ENCODE measurements around the gene HMMR. TPM values are rescaled to one million over a fixed set of nuclear protein-coding genes. Genes with fewer than 3 reads are reported as not detected.
"Not testable (repeated sequence)": the region's sequence is repeated elsewhere in the genome, so short reads cannot be mapped to it uniquely, and the experiment has no call there.

Gene HMMR
- total RNA-seq, 1 donor: 2.5 TPM

DNA sequence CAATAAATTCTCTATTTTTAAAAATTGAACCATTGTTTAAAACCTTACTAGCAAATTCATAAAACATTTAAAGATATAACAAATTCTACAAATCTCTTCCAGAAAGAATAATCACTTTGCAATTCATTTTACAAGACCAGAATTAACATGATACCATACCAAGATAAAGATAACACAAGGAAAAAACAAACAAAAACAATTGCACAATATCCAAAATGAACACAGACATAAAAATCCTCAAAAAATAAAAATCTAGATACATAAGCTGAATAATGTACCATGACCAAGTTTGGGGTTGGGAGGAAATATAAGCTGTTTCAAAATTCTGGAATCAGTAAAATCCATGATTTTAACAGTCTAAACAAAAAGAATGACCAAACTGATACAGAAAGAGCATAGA, 11.9 kb upstream of the HMMR start:
- TF ChIP-seq, protein P1, sequence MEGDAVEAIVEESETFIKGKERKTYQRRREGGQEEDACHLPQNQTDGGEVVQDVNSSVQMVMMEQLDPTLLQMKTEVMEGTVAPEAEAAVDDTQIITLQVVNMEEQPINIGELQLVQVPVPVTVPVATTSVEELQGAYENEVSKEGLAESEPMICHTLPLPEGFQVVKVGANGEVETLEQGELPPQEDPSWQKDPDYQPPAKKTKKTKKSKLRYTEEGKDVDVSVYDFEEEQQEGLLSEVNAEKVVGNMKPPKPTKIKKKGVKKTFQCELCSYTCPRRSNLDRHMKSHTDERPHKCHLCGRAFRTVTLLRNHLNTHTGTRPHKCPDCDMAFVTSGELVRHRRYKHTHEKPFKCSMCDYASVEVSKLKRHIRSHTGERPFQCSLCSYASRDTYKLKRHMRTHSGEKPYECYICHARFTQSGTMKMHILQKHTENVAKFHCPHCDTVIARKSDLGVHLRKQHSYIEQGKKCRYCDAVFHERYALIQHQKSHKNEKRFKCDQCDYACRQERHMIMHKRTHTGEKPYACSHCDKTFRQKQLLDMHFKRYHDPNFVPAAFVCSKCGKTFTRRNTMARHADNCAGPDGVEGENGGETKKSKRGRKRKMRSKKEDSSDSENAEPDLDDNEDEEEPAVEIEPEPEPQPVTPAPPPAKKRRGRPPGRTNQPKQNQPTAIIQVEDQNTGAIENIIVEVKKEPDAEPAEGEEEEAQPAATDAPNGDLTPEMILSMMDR (IDR thresholded peaks at IDR 0.05; ENCODE audit: extremely low read depth, low read depth, low read length): no peak
- DNase-seq (ENCODE audit: insufficient read length, low spot score, missing footprints): no peak
- Histone ChIP-seq H3K4me3 (ENCODE audit: insufficient read depth, low read length) (no peak overlapping the region), H3K9me3 (ENCODE audit: low read depth, low read length) (no peaks in the 10 kb centered on the region), H3K27me3 (ENCODE audit: insufficient read depth, low read length) (no peaks in the 10 kb centered on the region), H3K36me3 (ENCODE audit: insufficient read depth, low read length) (peaks cover 66% of the 10 kb centered on the region), H4K20me1 (ENCODE audit: insufficient read depth, low read length) (no peaks in the 10 kb centered on the region), H3K27ac (ENCODE audit: low read depth, low read length) (no peak overlapping the region), H3K4me1 (ENCODE audit: insufficient read depth, low read length) (peaks cover 2% of the 10 kb centered on the region), H2AFZ (ENCODE audit: low read length) (no peak overlapping the region), H3K79me2 (ENCODE audit: insufficient read depth, low read length) (peaks cover 3% of the 10 kb centered on the region), H3K4me2 (ENCODE audit: insufficient read depth, low read length) (no peak overlapping the region)

DNA sequence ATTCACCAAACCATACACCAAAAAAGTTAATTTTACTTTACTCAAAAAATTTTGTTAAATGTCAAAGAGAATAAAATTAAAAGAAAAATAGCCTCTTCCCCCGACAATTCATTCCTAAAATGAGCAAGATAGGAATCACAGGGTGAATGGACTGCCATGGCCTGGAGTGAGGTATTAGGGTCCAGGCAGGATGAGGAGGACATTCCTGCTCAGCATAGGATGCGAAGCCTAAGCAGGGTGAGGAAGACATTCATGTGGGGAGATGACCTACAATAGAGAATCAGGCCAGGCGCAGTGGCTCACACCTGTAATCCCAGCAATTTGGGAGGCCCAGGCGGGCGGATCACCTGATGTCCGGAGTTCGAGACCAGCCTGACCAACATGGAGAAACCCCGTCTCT, 8.9 kb upstream of the HMMR start:
- Histone ChIP-seq H3K9me3 (ENCODE audit: low read depth, low read length) (no peaks in the 10 kb centered on the region), H2AFZ (ENCODE audit: low read length) (no peak overlapping the region), H3K4me1 (ENCODE audit: insufficient read depth, low read length) (peaks cover 5% of the 10 kb centered on the region), H3K4me2 (ENCODE audit: insufficient read depth, low read length) (no peak overlapping the region), H3K27me3 (ENCODE audit: insufficient read depth, low read length) (no peaks in the 10 kb centered on the region), H3K27ac (ENCODE audit: low read depth, low read length) (no peak overlapping the region), H3K4me3 (ENCODE audit: insufficient read depth, low read length) (no peak overlapping the region), H4K20me1 (ENCODE audit: insufficient read depth, low read length) (no peaks in the 10 kb centered on the region), H3K36me3 (ENCODE audit: insufficient read depth, low read length) (peaks cover 50% of the 10 kb centered on the region), H3K79me2 (ENCODE audit: insufficient read depth, low read length) (no peaks in the 10 kb centered on the region)
- TF ChIP-seq, protein P1 (IDR thresholded peaks at IDR 0.05; ENCODE audit: extremely low read depth, low read depth, low read length): no peak
- no peak for DNase-seq (ENCODE audit: insufficient read length, low spot score, missing footprints)

- no peaks in the 10 kb centered on the region for H3K27me3 ChIP-seq (ENCODE audit: insufficient read depth, low read length)
- H3K4me1 ChIP-seq (ENCODE audit: insufficient read depth, low read length): peaks cover 9% of the 10 kb centered on the region
- TF ChIP-seq, protein P1 (IDR thresholded peaks at IDR 0.05; ENCODE audit: extremely low read depth, low read depth, low read length): no peak
- H3K4me3 ChIP-seq (ENCODE audit: insufficient read depth, low read length): no peak overlapping the region
- no peak overlapping the region for H2AFZ ChIP-seq (ENCODE audit: low read length)
- no peak overlapping the region for H3K4me2 ChIP-seq (ENCODE audit: insufficient read depth, low read length)
- H3K27ac ChIP-seq (ENCODE audit: low read depth, low read length): no peak overlapping the region
- H4K20me1 ChIP-seq (ENCODE audit: insufficient read depth, low read length): no peaks in the 10 kb centered on the region
- no peaks in the 10 kb centered on the region for H3K9me3 ChIP-seq (ENCODE audit: low read depth, low read length)
- peaks cover 11% of the 10 kb centered on the region for H3K79me2 ChIP-seq (ENCODE audit: insufficient read depth, low read length)
- DNase-seq (ENCODE audit: insufficient read length, low spot score, missing footprints): no peak
- H3K36me3 ChIP-seq (ENCODE audit: insufficient read depth, low read length): peaks cover 28% of the 10 kb centered on the region
These were observed 6.7 kb upstream of the HMMR start for GRCh38 chr5:163453705-163454104.

DNA sequence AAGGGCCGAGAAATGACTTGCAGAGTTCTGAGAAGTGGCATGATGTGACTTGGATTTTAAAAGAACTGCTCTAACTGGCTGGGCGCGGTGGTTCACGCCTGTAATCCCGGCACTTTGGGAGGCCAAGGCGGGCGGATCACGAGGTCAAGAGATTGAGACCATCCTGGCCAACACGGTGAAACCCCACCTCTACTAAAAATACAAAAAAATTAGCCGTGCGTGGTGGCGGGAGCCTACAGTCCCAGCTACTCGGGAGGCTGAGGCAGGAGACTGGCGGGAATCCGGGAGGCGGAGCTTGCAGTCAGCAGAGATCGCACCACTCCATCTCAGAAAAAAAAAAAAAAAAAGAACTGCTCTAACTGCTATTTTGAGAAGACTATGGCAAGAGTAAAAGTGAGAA, 5.0 kb upstream of the HMMR start:
- Histone ChIP-seq H3K36me3 (ENCODE audit: insufficient read depth, low read length) (peaks cover 24% of the 10 kb centered on the region), H3K4me1 (ENCODE audit: insufficient read depth, low read length) (peaks cover 17% of the 10 kb centered on the region), H3K79me2 (ENCODE audit: insufficient read depth, low read length) (peaks cover 22% of the 10 kb centered on the region)
- H3K9me3 ChIP-seq (ENCODE audit: low read depth, low read length); H4K20me1 ChIP-seq (ENCODE audit: insufficient read depth, low read length); H3K27me3 ChIP-seq (ENCODE audit: insufficient read depth, low read length); H3K4me3 ChIP-seq (ENCODE audit: insufficient read depth, low read length); DNase-seq (ENCODE audit: insufficient read length, low spot score, missing footprints); H3K4me2 ChIP-seq (ENCODE audit: insufficient read depth, low read length); H2AFZ ChIP-seq (ENCODE audit: low read length); H3K27ac ChIP-seq (ENCODE audit: low read depth, low read length): not testable (repeated sequence)
